Heart left ventricle (tissue), 16 donors: ENCODE measurements around the gene SPON2. TPM values are rescaled to one million over a fixed set of nuclear protein-coding genes. Genes with fewer than 3 reads are reported as not detected.
A peak's percentile ranks its signal among the peaks of the same experiment; 100 is the strongest.

Experiments
- ATAC-seq, 4 donors: fragments of 200-7000 bp; cut with Tn5 transposase; one replicate each; pipeline ENCODE4 v1.9.1; 2020 to 2022; ENCODE audit warnings: moderate library complexity in 4 of 4, mild to moderate bottlenecking in 3 of 4, moderate number of reproducible peaks in 1 of 4
- DNase-seq, 5 donors: peaks; one replicate each; pipeline ENCODE4 v3.0.0-alpha.2; 2020
- H3K27ac ChIP-seq, 12 donors: fragments of 200-600 bp; sonication (generic) in 4 of 12; one replicate each; pipeline versions ENCODE4 v1.5.0 to v1.8.0; 2016 to 2022; ENCODE audit warnings: mild to moderate bottlenecking in 2 of 12
- H3K27me3 ChIP-seq, 9 donors: fragments of 200-600 bp; sonication (generic) in 2 of 9; one replicate each; pipeline versions ENCODE4 v1.5.1 to v1.8.0; 2016 to 2022; ENCODE audit warnings: mild to moderate bottlenecking in 3 of 9
- H3K36me3 ChIP-seq, 9 donors: fragments of 200-600 bp; sonication (generic) in 2 of 9; one replicate each; pipeline versions ENCODE4 v1.5.0 to v1.8.0; 2018 to 2022; ENCODE audit warnings: mild to moderate bottlenecking in 2 of 9
- H3K4me1 ChIP-seq, 12 donors: fragments of 200-600 bp; sonication (generic) in 4 of 12; one replicate each; pipeline versions ENCODE4 v1.5.0 to v1.8.0; 2016 to 2022; ENCODE audit warnings: mild to moderate bottlenecking in 3 of 12
- H3K4me3 ChIP-seq, 12 donors: fragments of 200-600 bp; sonication (generic) in 4 of 12; one replicate each; pipeline versions ENCODE4 v1.5.0 to v1.8.0; 2017 to 2022; ENCODE audit warnings: mild to moderate bottlenecking in 9 of 12, moderate library complexity in 4 of 12
- H3K9me3 ChIP-seq, 12 donors: fragments of 200-600 bp; sonication (generic) in 4 of 12; one replicate each; pipeline versions ENCODE4 v1.5.0 to v1.8.0; 2016 to 2022; ENCODE audit warnings: mild to moderate bottlenecking in 1 of 12
- CTCF ChIP-seq, 12 donors: fragments of 200-600 bp; sonication (generic) in 4 of 12; IDR thresholded peaks; one replicate each; pipeline versions ENCODE4 v1.5.0 to v1.8.0; 2018 to 2022; ENCODE audit warnings: antibody characterized with exemption in 12 of 12, mild to moderate bottlenecking in 5 of 12
- POLR2A ChIP-seq, 2 donors: fragments of 450-650 bp; IDR thresholded peaks; one replicate each; pipeline ENCODE4 v1.6.1; 2017; ENCODE audit warnings: antibody characterized with exemption in 2 of 2, mild to moderate bottlenecking in 2 of 2, moderate library complexity in 2 of 2
- WGBS, 4 donors: extraction: QIAGEN DNeasy Blood & Tissue Kit in 2 of 4; methylation state at CpG; one replicate each; pipeline versions ENCODE4 v1.1.5 to v1.1.7; 2013 to 2018; 5-methylcytosine and 5-hydroxymethylcytosine counted together
- intact Hi-C, 10 donors: fragments of 100-400 bp; cut with DNase I; formaldehyde crosslinking; loops; one replicate each; pipeline versions ENCODE4 v1.11.1 to v1.14.2; 2022
- polyA plus RNA-seq, 2 donors: library from polyadenylated mRNA; stranded (reverse); fragments of 200-250 nt; gene quantifications; one replicate each; pipeline ENCODE4 v1.2.3, GENCODE V29; 2013
- total RNA-seq, 9 donors: library from RNA; depleted of rRNA in 2 of 9; stranded (reverse); fragments of >200 nt in 2 of 9; fragmentation: NEBNext Ultra II Directional in 3 of 9; extraction: Animal tissue kit (Norgen Biotek cat#: 25700) in 3 of 9; gene quantifications; one replicate each; pipeline versions ENCODE4 v1.1.0 to v1.2.4, GENCODE V29; 2016 to 2023
- donor health status: ischemic (EF 13 %, LVEDD 7.1; RV severe dilation, severe dysfunction).
- donor health status: healthy with polysubstance abuse.
- donor health status: DM: no; HTN: yes; CAD: no.
- donor health status: DM: no; HTN: no; CAD: no.
- donor health status: ischemic (EF 25% LVEDD 6.9; RV normal size, moderate dysfunction).
- donor health status: ischemic (EF 25% LVEDD 5.7; RV mildly dilated, moderate dysfunction).
- donor health status: healthy.
- donor health status: DM: yes; HTN: yes; CAD: no.
- donor health status: ischemic (EF 35%, LVEDD 5.7; RV mildly dilated, moderate dysfunction).
- donor health status: nonischemic (EF 11% LVEDD 7.7; RV severe dilation, severe dysfunction).
- donor health status: DM: yes; HTN: yes; CAD: no.
- donor health status: PGD.
- donor health status: ischemic (EF 29% LVEDD 5.4; RV normal size, mild dysfunction).
- donor health status: nonischemic (EF 23%, LVEDD 6.1; RV moderate dilation, normal function).

The SPON2 gene
- total and polyA plus RNA-seq, 11 donors: 7.8 to 36.3 (median 13.7) TPM

DNA sequence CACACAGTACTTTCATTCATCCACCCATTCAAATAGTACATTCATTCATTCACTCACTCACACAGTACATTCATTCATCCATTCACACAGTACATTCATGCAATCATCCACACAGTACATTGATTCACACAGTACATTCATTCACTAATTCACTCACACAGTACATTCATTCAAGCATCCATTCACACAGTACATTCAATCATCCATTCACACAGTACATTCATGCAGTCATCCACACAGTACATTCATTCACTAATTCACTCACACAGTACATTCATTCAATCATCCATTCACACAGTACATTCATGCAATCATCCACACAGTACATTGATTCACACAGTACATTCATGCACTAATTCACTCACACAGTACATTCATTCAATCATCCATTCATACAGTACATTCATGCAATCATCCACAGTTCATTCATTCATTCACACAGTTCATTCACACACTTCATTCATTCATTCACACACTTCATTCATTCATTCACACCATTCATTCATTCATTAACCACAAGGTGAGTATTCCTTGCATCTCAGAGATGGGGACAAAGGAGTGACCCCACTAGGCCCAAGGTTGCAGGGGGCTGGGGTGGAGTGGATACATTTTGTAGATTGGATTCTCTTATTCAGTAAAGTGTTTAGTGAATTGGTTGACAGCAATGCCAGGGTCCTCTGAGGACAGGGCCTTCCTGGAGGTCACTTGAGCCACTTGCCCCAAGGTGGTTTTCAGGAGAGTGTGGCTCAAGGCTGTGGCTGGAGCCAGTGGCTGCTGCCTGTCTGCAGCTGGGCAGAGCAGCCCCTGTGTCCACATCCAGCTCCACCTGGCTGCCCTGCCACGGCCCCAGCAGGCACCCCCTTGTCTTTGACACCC lies 4.3 kb upstream of the SPON2 start:
- DNase-seq (peak in 1 of 5 donors; percentile 27), ATAC-seq (no peak)
- TF ChIP-seq POLR2A (IDR thresholded peaks at IDR 0.05): no peak
- no peak for TF ChIP-seq CTCF (IDR thresholded peaks at IDR 0.05)
- H3K27me3 ChIP-seq: peaks cover 4 to 18% (median 8%) of the 10 kb centered on the region in 9 donors
- peaks cover 0 to 44% (median 24%) of the 10 kb centered on the region in 12 donors for H3K4me1 ChIP-seq
- WGBS, 4 donors: 60 to 71% (median 61%) methylated on average over 1 of the region's 1 CpG; no CpG with 5 or more reads in 1 of the 4 donors
- H3K4me3 ChIP-seq: no peak overlapping the region
- peak overlapping the region in 9 of 12 donors; percentile 34 to 86 (median 71) for H3K27ac ChIP-seq
- H3K36me3 ChIP-seq: no peaks in the 10 kb centered on the region
- intact Hi-C loops: no loop called here
- peaks cover 0 to 18% (median 10%) of the 10 kb centered on the region in 12 donors for H3K9me3 ChIP-seq

DNA sequence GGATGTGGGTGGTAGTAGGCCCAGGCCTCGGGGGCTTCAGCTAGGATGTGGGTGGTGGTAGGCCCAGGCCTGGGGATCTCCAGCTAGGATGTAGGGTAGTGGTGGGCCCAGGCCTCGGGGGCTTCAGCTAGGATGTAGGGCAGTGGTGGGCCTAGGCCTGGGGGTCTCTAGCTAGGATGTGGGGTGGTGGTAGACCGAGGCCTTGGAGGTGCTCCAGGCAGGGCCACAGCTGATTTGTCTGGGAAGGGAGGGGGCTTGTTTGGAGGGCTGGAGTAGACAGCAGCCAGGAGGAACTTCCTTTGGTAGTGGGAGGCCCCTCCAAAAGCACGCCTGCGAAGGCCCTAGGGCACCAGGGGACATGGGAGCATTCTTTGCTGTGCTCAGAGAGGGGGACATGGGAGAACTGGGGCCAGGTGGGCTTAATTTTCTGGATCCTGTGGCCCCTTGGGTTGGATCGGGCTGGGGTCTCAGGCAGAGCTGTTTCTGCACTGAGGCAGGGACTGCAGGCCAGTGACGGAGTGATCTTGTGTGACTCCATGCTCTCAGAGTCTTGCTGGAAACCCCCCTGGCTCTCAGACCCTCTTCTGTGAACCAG lies 3.3 kb upstream of the SPON2 start:
- ATAC-seq: no peak
- peaks cover 0 to 12% (median 6%) of the 10 kb centered on the region in 12 donors for H3K9me3 ChIP-seq
- TF ChIP-seq POLR2A (IDR thresholded peaks at IDR 0.05) (no peak), CTCF (IDR thresholded peaks at IDR 0.05) (no peak)
- no peak for DNase-seq
- WGBS, 4 donors: 94 to 97% (median 96%) methylated on average over 4 to 7 of the region's 7 CpGs
- H3K4me3 ChIP-seq: no peak overlapping the region
- intact Hi-C loops: no loop called here
- H3K27ac ChIP-seq: peak overlapping the region in 1 of 12 donors; percentile 37
- H3K4me1 ChIP-seq: peaks cover 0 to 53% (median 32%) of the 10 kb centered on the region in 12 donors
- peaks cover 8 to 27% (median 15%) of the 10 kb centered on the region in 9 donors for H3K27me3 ChIP-seq
- no peaks in the 10 kb centered on the region for H3K36me3 ChIP-seq

- H3K4me1 ChIP-seq: peaks cover 0 to 55% (median 34%) of the 10 kb centered on the region in 12 donors
- DNase-seq: peak in 1 of 5 donors; percentile 44
- intact Hi-C loops: loop anchor here in 4 of 10 donors (5.0 kb wide), 2 partner anchors 32 to 37 kb away; no protein-coding TSS in a partner anchor
- H3K36me3 ChIP-seq: peaks cover 0 to 1% (median 0%) of the 10 kb centered on the region in 9 donors
- H3K27me3 ChIP-seq: peaks cover 8 to 33% (median 21%) of the 10 kb centered on the region in 9 donors
- H3K4me3 ChIP-seq: no peak overlapping the region
- no peak for TF ChIP-seq CTCF (IDR thresholded peaks at IDR 0.05)
- TF ChIP-seq POLR2A (IDR thresholded peaks at IDR 0.05): no peak
- ATAC-seq: no peak
- WGBS, 4 donors: 87 to 94% (median 90%) methylated on average over 15 to 20 of the region's 20 CpGs
- H3K27ac ChIP-seq: peak overlapping the region in 1 of 12 donors; percentile 37
- H3K9me3 ChIP-seq: peaks cover 0 to 6% (median 1%) of the 10 kb centered on the region in 12 donors
Observed at GRCh38 chr4:1174941-1175634, 2.7 kb upstream of the SPON2 start.
